ENCODE results near the gene NSUN5. TPM values are rescaled to one million over a fixed set of nuclear protein-coding genes. Genes with fewer than 3 reads are reported as not detected.
"Not testable (repeated sequence)": the region's sequence is repeated elsewhere in the genome, so short reads cannot be mapped to it uniquely, and the experiment has no call there.

The NSUN5 gene
- total RNA-seq, 3 donors from 2014 or later: 18.9 to 26.7 (median 21.0) TPM

DNA sequence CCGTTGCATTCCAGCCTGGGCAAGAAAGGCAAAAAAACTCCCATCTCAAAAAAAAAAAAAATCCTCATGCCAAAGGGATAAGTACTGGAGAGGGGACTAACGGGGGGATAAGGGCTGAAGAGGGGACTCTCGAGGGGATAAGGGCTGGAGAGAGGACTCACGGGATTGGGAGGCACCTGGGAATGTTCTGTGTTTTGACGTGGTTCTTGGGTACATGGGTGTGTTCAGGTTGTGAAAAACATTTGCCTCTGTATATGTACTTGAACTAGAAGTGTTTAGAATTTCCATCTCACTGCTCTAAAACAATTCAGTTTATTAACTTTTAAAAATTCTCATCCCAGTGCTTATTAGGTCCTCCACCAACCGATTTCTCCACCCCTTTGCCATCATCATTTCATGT, 23.8 kb upstream of the NSUN5 start:
- DNase-seq: no peak
- no peak for ATAC-seq
- Histone ChIP-seq H3K36me3 (ENCODE audit: low read depth) (no peaks in the 10 kb centered on the region), H3K4me1 (ENCODE audit: low read depth) (no peaks in the 10 kb centered on the region), H3K9me3 (no peaks in the 10 kb centered on the region), H3K4me3 (no peak overlapping the region)
- intact Hi-C loops (cut with DNase I, micrococcal nuclease): no loop called here
- TF ChIP-seq, protein P1, sequence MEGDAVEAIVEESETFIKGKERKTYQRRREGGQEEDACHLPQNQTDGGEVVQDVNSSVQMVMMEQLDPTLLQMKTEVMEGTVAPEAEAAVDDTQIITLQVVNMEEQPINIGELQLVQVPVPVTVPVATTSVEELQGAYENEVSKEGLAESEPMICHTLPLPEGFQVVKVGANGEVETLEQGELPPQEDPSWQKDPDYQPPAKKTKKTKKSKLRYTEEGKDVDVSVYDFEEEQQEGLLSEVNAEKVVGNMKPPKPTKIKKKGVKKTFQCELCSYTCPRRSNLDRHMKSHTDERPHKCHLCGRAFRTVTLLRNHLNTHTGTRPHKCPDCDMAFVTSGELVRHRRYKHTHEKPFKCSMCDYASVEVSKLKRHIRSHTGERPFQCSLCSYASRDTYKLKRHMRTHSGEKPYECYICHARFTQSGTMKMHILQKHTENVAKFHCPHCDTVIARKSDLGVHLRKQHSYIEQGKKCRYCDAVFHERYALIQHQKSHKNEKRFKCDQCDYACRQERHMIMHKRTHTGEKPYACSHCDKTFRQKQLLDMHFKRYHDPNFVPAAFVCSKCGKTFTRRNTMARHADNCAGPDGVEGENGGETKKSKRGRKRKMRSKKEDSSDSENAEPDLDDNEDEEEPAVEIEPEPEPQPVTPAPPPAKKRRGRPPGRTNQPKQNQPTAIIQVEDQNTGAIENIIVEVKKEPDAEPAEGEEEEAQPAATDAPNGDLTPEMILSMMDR (IDR thresholded peaks at IDR 0.05): no peak

DNA sequence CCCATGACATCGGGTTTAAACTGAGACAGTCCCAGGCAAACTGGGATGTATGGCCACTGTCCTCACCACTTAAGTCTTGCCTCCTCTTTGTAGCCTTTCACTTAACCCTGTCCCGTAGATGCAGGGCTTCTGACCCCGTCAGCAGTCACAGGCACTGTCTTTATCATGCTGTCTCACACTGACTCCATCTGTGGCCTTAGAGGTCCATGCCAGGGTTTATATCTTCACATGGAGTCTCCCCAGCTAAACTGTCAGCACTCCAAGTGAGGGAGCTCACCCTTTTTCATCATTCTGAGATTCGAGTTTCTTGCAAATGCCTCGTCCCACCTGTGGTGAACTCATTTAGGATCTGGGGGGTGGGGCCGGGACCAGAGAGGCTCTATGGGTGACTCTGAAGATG, 22.1 kb upstream of the NSUN5 start:
- Histone ChIP-seq H3K36me3 (ENCODE audit: low read depth) (no peaks in the 10 kb centered on the region), H3K4me3 (no peak overlapping the region), H3K9me3 (no peaks in the 10 kb centered on the region), H3K4me1 (ENCODE audit: low read depth) (no peaks in the 10 kb centered on the region)
- intact Hi-C loops (cut with DNase I, micrococcal nuclease): no loop called here
- DNase-seq: no peak
- ATAC-seq: no peak
- TF ChIP-seq, protein P1 (IDR thresholded peaks at IDR 0.05): no peak

GRCh38 chr7:73329861-73330581, 21.4 kb upstream of the NSUN5 start:
- no peak overlapping the region for H3K4me3 ChIP-seq
- DNase-seq (no peak), ATAC-seq (peak; percentile 41)
- H3K4me1 ChIP-seq (ENCODE audit: low read depth): no peaks in the 10 kb centered on the region
- intact Hi-C loops (cut with DNase I, micrococcal nuclease): no loop called here
- TF ChIP-seq, protein P1 (IDR thresholded peaks at IDR 0.05): no peak
- H3K9me3 ChIP-seq: no peaks in the 10 kb centered on the region
- no peaks in the 10 kb centered on the region for H3K36me3 ChIP-seq (ENCODE audit: low read depth)

- no peak overlapping the region for H3K4me3 ChIP-seq
- no peaks in the 10 kb centered on the region for H3K4me1 ChIP-seq (ENCODE audit: low read depth)
- intact Hi-C loops (cut with DNase I, micrococcal nuclease): no loop called here
- ATAC-seq (no peak), DNase-seq (no peak)
- no peaks in the 10 kb centered on the region for H3K36me3 ChIP-seq (ENCODE audit: low read depth)
- no peaks in the 10 kb centered on the region for H3K9me3 ChIP-seq
- TF ChIP-seq, protein P1 (IDR thresholded peaks at IDR 0.05): no peak
Measured at GRCh38 chr7:73328696-73329095, 20.1 kb upstream of the NSUN5 start.

- intact Hi-C loops (cut with DNase I, micrococcal nuclease); DNase-seq; H3K36me3 ChIP-seq (ENCODE audit: low read depth); ATAC-seq; H3K4me3 ChIP-seq; H3K9me3 ChIP-seq; H3K4me1 ChIP-seq (ENCODE audit: low read depth): not testable (repeated sequence)
Measured at GRCh38 chr7:73327922-73328321, 19.3 kb upstream of the NSUN5 start, which contains the start of the genes FKBP6 and TRIM50. TSS of gene FKBP6 (plus strand) at chr7:73328161. CDS start at chr7:73328429, 268 bp downstream. TSS of gene TRIM50 (minus strand) at chr7:73328082. CDS start at chr7:73324787, 3,295 bp downstream.

DNA sequence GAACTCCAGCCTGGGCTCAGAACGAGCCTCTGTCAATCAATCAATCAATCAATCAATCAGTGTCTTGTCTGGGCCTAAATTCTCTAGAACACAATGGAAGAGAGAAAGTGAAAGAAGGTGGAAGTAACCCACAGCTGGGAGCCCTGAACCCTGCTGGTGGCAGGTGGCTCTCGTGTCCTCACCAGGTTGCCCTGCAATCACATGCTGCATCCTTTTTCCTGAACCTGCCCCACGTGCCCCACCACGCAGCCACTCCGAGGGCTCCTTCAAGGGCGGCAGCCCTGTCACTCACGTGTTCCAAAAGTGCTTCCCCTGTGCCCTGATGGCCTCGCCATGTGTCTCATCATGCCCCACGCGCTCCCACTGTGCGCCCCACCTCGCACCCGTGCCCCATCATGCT, 18.8 kb upstream of the NSUN5 start:
- H3K36me3 ChIP-seq (ENCODE audit: low read depth); intact Hi-C loops (cut with DNase I, micrococcal nuclease); H3K9me3 ChIP-seq; ATAC-seq; H3K4me1 ChIP-seq (ENCODE audit: low read depth); DNase-seq; H3K4me3 ChIP-seq: not testable (repeated sequence)

GRCh38 chr7:73325424-73325823, 16.8 kb upstream of the NSUN5 start:
- DNase-seq; H3K4me3 ChIP-seq; ATAC-seq; H3K4me1 ChIP-seq (ENCODE audit: low read depth); H3K9me3 ChIP-seq; H3K36me3 ChIP-seq (ENCODE audit: low read depth); intact Hi-C loops (cut with DNase I, micrococcal nuclease): not testable (repeated sequence)

GRCh38 chr7:73324081-73324845, 15.6 kb upstream of the NSUN5 start:
- peak in 2 of 3 donors; percentile 54 to 55 for DNase-seq
- H3K36me3 ChIP-seq (ENCODE audit: low read depth); intact Hi-C loops (cut with DNase I, micrococcal nuclease); H3K4me1 ChIP-seq (ENCODE audit: low read depth); H3K9me3 ChIP-seq; H3K4me3 ChIP-seq: not testable (repeated sequence)
- peak; percentile 81 for ATAC-seq

- H3K9me3 ChIP-seq; DNase-seq; intact Hi-C loops (cut with DNase I, micrococcal nuclease); H3K4me1 ChIP-seq (ENCODE audit: low read depth); H3K4me3 ChIP-seq; ATAC-seq; H3K36me3 ChIP-seq (ENCODE audit: low read depth): not testable (repeated sequence)
Measured at GRCh38 chr7:73323434-73324080, 14.9 kb upstream of the NSUN5 start.
